Bronchial epithelial cell (primary cell): ENCODE measurements around the gene PHF20. TPM values are rescaled to one million over a fixed set of nuclear protein-coding genes. Genes with fewer than 3 reads are reported as not detected.

Experiments
- DNase-seq: peaks from one replicate; pipeline ENCODE4 v3.0.0-alpha.2; 2010; ENCODE audit warnings: low read depth
- FAIRE-seq: peaks from 2 replicates; lab custom pipeline; 2011; peaks lifted over from hg19 to GRCh38; lab: Jason Lieb, UNC
- H3K27me3 ChIP-seq: 2 replicates; pipeline ENCODE4 v1.5.1; 2011; ENCODE audit warnings: low read length; ENCODE audit not compliant: control insufficient read depth, insufficient read depth
- H3K36me3 ChIP-seq: 2 replicates; pipeline ENCODE4 v1.5.1; 2011; ENCODE audit warnings: low read length; ENCODE audit not compliant: control insufficient read depth, insufficient read depth
- H3K4me3 ChIP-seq: 2 replicates; pipeline ENCODE4 v1.5.1; 2011; ENCODE audit warnings: mild to moderate bottlenecking, low read depth, low read length, control low read depth
- total RNA-seq: library from RNA; depleted of rRNA; stranded (reverse); fragments of >200 nt; gene quantifications from 2 replicates; pipeline ENCODE4 v1.2.1, GENCODE V29; 2014
- TF ChIP-seq, protein P1 (sequence below): IDR thresholded peaks from 2 replicates; pipeline ENCODE4 v1.5.1; 2011; ENCODE audit warnings: mild to moderate bottlenecking, moderate library complexity, low read length, control low read depth, inconsistent platforms; ENCODE audit not compliant: insufficient read depth, severe bottlenecking

PHF20 gene
- total RNA-seq, 1 donor from 2014 or later: 24.0 TPM

DNA sequence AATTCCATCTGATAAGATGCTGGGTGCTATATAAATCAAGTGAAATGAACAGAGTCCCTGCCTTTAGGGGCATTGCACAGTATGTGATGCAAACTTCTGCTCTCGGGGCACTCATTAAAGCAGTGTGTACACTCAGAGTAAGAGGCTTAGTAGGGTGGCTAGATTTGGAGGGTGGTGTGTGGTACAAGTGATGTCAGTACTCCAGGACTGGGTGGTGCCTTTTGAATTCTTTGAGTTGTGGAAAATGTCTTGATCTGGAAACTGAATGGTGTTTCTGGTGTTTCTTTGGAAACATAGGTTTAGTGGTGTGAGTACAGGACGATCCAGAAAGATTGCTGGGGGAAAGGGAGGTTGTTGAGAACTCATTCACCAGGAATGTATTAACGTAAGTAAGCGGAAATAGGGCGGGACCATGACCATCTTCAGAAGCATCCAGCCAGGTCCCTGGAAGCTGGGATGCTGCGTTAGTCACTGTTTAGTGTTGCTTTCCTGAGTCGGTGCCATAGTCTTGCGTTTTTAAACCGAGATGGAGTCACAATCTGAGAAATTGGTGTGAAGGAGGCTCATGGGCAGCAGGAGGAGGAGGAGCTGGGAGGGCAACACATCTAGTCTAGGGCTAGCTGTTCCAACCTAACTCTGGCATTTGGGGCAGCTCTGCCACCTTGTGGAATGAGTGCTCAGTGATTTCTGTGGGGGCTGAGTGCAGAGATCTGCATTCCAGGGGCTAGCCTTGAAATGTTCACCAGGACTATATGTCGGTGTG is 112.1 kb downstream of the PHF20 start:
- TF ChIP-seq, protein P1, sequence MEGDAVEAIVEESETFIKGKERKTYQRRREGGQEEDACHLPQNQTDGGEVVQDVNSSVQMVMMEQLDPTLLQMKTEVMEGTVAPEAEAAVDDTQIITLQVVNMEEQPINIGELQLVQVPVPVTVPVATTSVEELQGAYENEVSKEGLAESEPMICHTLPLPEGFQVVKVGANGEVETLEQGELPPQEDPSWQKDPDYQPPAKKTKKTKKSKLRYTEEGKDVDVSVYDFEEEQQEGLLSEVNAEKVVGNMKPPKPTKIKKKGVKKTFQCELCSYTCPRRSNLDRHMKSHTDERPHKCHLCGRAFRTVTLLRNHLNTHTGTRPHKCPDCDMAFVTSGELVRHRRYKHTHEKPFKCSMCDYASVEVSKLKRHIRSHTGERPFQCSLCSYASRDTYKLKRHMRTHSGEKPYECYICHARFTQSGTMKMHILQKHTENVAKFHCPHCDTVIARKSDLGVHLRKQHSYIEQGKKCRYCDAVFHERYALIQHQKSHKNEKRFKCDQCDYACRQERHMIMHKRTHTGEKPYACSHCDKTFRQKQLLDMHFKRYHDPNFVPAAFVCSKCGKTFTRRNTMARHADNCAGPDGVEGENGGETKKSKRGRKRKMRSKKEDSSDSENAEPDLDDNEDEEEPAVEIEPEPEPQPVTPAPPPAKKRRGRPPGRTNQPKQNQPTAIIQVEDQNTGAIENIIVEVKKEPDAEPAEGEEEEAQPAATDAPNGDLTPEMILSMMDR: peak; percentile 78
- no peak overlapping the region for H3K4me3 ChIP-seq
- H3K27me3 ChIP-seq: no peaks in the 10 kb centered on the region
- peaks cover 5% of the 10 kb centered on the region for H3K36me3 ChIP-seq
- DNase-seq: peak; percentile 100
- FAIRE-seq: peak; percentile 99

DNA sequence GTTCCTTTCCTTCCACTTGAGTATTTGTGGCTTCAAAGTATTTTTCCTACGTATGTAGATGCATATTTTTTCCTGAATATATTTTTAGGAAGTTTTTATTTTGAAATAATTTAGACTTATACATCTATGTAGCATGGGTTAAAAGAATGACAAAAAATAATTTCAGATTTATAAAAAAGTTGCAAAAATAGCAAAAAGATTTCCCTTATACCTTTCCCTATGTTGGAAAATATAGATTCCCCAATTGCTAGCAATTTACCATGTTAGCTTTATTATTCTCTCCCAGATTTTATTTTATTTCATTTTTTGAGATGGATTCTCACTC is 112.7 kb downstream of the PHF20 start:
- no peak for DNase-seq
- TF ChIP-seq, protein P1: no peak
- peaks cover 5% of the 10 kb centered on the region for H3K36me3 ChIP-seq
- no peak overlapping the region for H3K4me3 ChIP-seq
- no peaks in the 10 kb centered on the region for H3K27me3 ChIP-seq
- no peak for FAIRE-seq

DNA sequence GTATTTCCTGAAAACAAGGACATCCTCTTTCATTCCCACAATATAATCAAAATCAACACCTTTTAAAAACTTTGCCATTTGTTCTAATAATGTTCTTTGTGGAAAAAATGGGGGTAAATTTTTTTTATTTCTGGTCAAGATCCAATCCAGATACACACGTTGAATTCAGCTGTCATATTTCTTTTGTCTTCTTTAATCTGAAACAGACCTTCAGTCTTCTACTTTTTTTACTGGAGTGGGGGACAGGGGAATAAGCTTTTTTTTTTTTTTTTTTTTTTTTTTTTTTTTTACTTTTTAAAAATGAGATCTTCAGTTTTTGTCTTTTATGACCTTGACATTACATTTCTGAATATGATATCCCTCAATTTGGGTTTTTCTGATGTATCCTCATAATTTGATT is 113.4 kb downstream of the PHF20 start:
- no peak for DNase-seq
- TF ChIP-seq, protein P1: no peak
- Histone ChIP-seq H3K27me3 (no peaks in the 10 kb centered on the region), H3K4me3 (no peak overlapping the region), H3K36me3 (peaks cover 5% of the 10 kb centered on the region)
- FAIRE-seq: no peak

DNA sequence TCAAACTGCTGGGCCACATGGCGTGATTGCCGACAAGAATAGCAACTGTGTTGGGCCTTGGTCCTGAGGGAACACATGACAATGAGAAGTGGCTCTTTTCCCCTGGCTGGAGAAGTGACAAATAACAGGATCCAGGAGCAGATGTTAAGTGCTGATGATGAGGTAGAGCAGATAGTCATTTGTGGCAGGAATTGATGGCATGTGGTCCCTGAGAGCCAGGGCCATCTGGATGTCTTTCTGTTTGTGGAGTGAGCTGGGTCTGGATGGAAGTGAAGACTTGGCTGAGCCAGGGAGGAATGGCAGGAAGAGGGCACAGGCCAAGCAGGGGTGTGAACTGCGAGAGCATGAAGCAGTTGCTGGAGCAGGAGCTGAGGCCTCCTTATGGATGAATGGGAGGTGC is 114.7 kb downstream of the PHF20 start:
- FAIRE-seq (no peak), DNase-seq (no peak)
- Histone ChIP-seq H3K36me3 (peaks cover 5% of the 10 kb centered on the region), H3K4me3 (no peak overlapping the region), H3K27me3 (no peaks in the 10 kb centered on the region)
- TF ChIP-seq, protein P1: no peak

DNA sequence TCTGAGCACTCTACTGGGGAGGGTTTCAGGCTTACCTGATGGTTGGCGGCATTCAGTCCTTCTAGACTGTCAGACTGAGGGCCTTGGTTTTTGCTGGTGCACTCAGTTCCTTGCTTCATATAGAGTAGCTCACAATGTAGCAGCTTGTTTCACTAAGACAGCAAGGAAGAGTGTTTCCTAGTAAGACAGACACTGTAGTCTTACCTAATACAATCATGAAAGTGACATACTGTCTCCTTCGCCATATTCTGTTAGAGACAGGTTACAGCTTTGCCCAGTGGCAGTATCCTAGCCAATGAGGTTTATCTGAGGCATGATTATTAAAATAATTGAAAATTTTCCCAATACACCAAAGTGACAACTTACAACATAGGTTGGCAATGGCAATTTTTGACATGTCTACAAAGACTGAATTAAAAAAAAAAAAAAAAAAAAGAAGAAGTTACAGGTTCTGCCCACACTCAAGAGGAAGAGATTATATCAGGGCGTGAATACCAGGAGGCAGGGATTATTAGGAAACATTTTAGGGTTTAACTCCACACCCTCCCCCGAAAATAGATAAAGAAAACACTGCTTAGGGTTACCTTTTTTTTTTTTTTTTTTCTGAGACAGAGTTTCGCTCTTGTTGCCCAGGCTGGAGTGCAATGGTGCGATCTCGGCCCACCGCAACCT is 115.7 kb downstream of the PHF20 start:
- no peak for DNase-seq
- TF ChIP-seq, protein P1: no peak
- FAIRE-seq: no peak
- no peaks in the 10 kb centered on the region for H3K27me3 ChIP-seq
- H3K36me3 ChIP-seq: peaks cover 5% of the 10 kb centered on the region
- H3K4me3 ChIP-seq: no peak overlapping the region

DNA sequence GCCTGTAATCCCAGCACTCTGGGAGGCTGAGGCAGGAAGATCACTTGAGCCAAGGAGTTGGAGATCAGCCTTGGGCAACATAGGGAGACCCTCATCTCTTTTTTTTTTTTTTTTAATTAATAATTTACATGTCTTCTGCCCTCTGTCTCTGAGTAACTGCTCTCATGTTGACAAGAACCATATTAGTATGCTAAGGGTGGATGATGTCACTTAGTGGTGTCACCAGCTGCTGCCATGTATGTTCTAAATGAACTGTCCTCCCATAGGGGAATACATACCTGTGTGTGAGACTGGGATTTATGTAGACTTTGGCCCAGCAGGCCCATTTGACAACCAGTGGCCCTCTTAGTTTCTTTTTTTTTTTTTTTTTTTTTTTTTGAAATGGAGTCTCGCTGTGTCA is 116.8 kb downstream of the PHF20 start:
- DNase-seq (no peak), FAIRE-seq (no peak)
- Histone ChIP-seq H3K4me3 (no peak overlapping the region), H3K27me3 (no peaks in the 10 kb centered on the region), H3K36me3 (peaks cover 5% of the 10 kb centered on the region)
- TF ChIP-seq, protein P1: no peak
